Measurements from ENCODE around the gene FUT9.

DNA sequence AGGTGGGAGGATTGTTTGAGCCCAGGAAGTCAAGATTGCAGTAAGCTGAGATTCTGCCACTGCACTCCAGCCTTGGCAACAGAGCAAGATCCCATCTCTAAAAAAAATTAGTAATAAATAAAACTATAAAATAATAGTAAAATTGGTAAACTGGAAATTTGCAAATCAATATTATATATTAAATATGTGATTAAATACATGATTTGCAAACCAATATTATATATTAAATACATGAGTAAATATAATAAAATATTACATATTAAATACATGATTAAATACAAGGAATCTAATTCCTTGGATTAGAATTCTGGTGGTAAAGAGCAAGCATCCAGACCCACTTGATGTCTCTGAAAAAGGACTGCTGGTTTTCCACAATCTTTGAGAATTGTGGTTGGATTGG is 35.8 kb downstream of the FUT9 start:
- TF ChIP-seq, protein P1, sequence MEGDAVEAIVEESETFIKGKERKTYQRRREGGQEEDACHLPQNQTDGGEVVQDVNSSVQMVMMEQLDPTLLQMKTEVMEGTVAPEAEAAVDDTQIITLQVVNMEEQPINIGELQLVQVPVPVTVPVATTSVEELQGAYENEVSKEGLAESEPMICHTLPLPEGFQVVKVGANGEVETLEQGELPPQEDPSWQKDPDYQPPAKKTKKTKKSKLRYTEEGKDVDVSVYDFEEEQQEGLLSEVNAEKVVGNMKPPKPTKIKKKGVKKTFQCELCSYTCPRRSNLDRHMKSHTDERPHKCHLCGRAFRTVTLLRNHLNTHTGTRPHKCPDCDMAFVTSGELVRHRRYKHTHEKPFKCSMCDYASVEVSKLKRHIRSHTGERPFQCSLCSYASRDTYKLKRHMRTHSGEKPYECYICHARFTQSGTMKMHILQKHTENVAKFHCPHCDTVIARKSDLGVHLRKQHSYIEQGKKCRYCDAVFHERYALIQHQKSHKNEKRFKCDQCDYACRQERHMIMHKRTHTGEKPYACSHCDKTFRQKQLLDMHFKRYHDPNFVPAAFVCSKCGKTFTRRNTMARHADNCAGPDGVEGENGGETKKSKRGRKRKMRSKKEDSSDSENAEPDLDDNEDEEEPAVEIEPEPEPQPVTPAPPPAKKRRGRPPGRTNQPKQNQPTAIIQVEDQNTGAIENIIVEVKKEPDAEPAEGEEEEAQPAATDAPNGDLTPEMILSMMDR (IDR thresholded peaks at IDR 0.05; ENCODE audit: low read depth, low read length): no peak
- TF ChIP-seq EZH2phosphoT487 (IDR thresholded peaks at IDR 0.05; ENCODE audit: low read depth): no peak
